GM03348 (cell line): ENCODE measurements around the gene OR1L1.

Experiments
- DNase-seq: peaks from one replicate; pipeline ENCODE4 v3.0.0; 2012; ENCODE audit warnings: low spot score

OR1L1 gene

GRCh38 chr9:122661416-122661815 lies at the start of gene OR1L1:
Gene OR1L1 (plus strand): TSS chr9:122661716. CDS start chr9:122661716, 0 bp downstream.
- no peak for DNase-seq

DNA sequence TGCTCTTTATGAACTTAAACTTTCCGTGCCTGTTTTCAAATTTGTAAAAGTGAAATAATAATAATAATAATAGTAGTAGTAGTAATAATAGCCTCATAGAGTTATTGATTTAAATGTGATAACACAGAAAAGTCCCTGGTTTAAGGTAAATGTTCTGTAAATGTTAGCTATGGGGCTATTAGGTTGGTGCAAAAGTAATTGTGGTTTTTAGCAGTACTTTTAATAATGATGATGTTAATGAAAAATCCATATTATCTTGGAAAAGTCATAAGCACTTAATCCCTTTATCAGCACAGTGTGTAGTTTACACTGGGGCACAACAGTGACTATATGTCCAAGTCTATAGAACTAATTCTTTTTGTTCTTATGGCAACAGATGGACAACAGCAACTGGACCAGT lies 47.2 kb upstream of the OR1L1 start, which contains the start of gene OR1Q1:
TSS of gene OR1Q1 (plus strand) at position 377 of the 400 bp plus-strand sequence. CDS start at position 377, 0 bp downstream.
- DNase-seq: no peak

GRCh38 chr9:122619996-122620395 lies 41.5 kb upstream of the OR1L1 start:
- DNase-seq: no peak

DNA sequence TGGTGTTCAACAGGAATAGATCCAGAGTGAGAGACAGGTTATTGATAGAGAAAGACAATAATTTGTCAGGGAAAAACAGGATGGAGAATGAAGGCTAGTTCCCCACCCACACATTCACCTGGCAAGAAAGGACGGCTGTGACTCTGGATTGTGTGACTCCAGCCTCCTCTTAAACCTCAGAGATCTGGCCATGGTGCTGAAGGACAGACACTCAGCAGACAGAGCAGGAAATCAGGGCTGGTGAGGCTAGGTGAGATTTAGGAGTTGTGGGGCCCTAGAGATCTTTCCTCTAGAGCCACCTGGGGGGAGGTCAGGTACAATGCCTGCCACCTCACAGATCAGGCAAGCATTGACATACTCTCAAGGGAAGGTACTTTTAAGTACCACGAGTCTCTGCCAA lies 19.3 kb upstream of the OR1L1 start:
- peak; percentile 7 for DNase-seq

GRCh38 chr9:122656378-122656777 lies 5.1 kb upstream of the OR1L1 start:
- no peak for DNase-seq

DNA sequence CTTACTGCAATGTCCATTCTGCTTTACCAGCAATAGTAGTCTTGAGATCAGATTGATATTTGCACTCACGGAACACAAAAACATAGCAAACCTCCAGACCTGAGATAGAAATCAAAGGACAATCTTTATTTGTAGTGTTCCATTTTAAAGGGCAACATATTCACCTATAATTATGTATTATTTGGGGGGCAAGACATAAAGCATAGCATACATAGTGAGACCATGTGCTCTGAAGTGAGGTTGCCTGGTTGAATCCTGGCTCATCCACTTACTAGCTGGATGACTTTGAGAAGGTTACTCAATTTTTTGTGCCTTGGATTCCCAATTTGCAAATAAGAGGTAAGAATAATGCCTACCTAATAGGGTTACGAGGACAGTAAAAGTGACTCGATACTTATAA lies 4.0 kb upstream of the OR1L1 start, which contains the start of gene OR1B1:
TSS of gene OR1B1 (minus strand) at position 101 of the 400 bp plus-strand sequence.
- DNase-seq: no peak

- no peak for DNase-seq
Observed at GRCh38 chr9:122672481-122672880, 11.0 kb downstream of the OR1L1 start.

- no peak for DNase-seq
Observed at GRCh38 chr9:122684851-122685250, 23.3 kb downstream of the OR1L1 start.

- no peak for DNase-seq
Observed at GRCh38 chr9:122695696-122696095, 34.2 kb downstream of the OR1L1 start.
